Colonic mucosa (tissue), 4 donors: Measurements from ENCODE around the gene FSHR. TPM values are rescaled to one million over a fixed set of nuclear protein-coding genes. Genes with fewer than 3 reads are reported as not detected.

Experiments
- DNase-seq: peaks from one replicate; pipeline ENCODE4 v3.0.0-alpha.2; 2020
- H3K27ac ChIP-seq: fragments of 200-600 bp; one replicate; pipeline ENCODE4 v1.8.0; 2021
- H3K27me3 ChIP-seq: fragments of 200-600 bp; one replicate; pipeline ENCODE4 v1.8.0; 2021
- H3K36me3 ChIP-seq: fragments of 200-600 bp; one replicate; pipeline ENCODE4 v1.8.0; 2021
- H3K4me1 ChIP-seq: fragments of 200-600 bp; one replicate; pipeline ENCODE4 v1.8.0; 2021; ENCODE audit warnings: mild to moderate bottlenecking
- H3K4me3 ChIP-seq: fragments of 200-600 bp; one replicate; pipeline ENCODE4 v1.8.0; 2021
- H3K9ac ChIP-seq, 2 donors: one replicate each; pipeline ENCODE4 v1.7.0; 2013; ENCODE audit warnings: control low read depth in 2 of 2, low read depth in 2 of 2, low read length in 2 of 2
- H3K9me3 ChIP-seq: fragments of 200-600 bp; one replicate; pipeline ENCODE4 v1.8.0; 2021
- CTCF ChIP-seq: fragments of 200-600 bp; IDR thresholded peaks from one replicate; pipeline ENCODE4 v1.8.0; 2022; ENCODE audit warnings: antibody characterized with exemption, mild to moderate bottlenecking
- intact Hi-C: fragments of 100-400 bp; cut with DNase I; formaldehyde crosslinking; loops from one replicate; pipeline ENCODE4 v1.14.1; 2022
- total RNA-seq, 2 donors: library from RNA; stranded (reverse); fragmentation: NEBNext Ultra II Directional in 1 of 2; extraction: Animal tissue kit (Norgen Biotek cat#: 25700) in 1 of 2; gene quantifications; one replicate each; pipeline ENCODE4 v1.2.1, GENCODE V29; 2021
- donor health status: healthy.
- donor health status: DM: no; HTN: no; CAD: no.
- donor health status: DM: no; HTN: no; CAD: no.

FSHR gene
- total RNA-seq = not detected

- intact Hi-C loops = no loop called here
- no peak for TF ChIP-seq CTCF
- H3K36me3 ChIP-seq = no peaks in the 10 kb centered on the region
- H3K9me3 ChIP-seq = no peaks in the 10 kb centered on the region
- H3K4me3 ChIP-seq = no peak within 1 kb of the TSS
- H3K27ac ChIP-seq = no peak within 1 kb of the TSS
- H3K27me3 ChIP-seq = no peaks in the 10 kb centered on the region
- no peak within 1 kb of the TSS for H3K9ac ChIP-seq
- DNase-seq = no peak
- H3K4me1 ChIP-seq = no peaks in the 10 kb centered on the region
These were observed at the start of gene FSHR for GRCh38 chr2:49154140-49154539. FSHR (minus strand) TSS chr2:49154515; CDS start chr2:49154417, 98 bp downstream.

- no peak overlapping the region for H3K9ac ChIP-seq
- no peaks in the 10 kb centered on the region for H3K27me3 ChIP-seq
- no peak overlapping the region for H3K4me3 ChIP-seq
- H3K36me3 ChIP-seq = no peaks in the 10 kb centered on the region
- DNase-seq = no peak
- no peaks in the 10 kb centered on the region for H3K4me1 ChIP-seq
- H3K9me3 ChIP-seq = no peaks in the 10 kb centered on the region
- no peak for TF ChIP-seq CTCF
- intact Hi-C loops = no loop called here
- H3K27ac ChIP-seq = no peak overlapping the region
These were observed 45.0 kb upstream of the FSHR start for GRCh38 chr2:49199266-49199665.

- Histone ChIP-seq H3K9ac (no peak overlapping the region), H3K4me3 (no peak overlapping the region), H3K27me3 (no peaks in the 10 kb centered on the region), H3K9me3 (no peaks in the 10 kb centered on the region), H3K36me3 (no peaks in the 10 kb centered on the region), H3K27ac (no peak overlapping the region), H3K4me1 (no peaks in the 10 kb centered on the region)
- intact Hi-C loops = no loop called here
- no peak for TF ChIP-seq CTCF
- no peak for DNase-seq
These were observed 40.4 kb upstream of the FSHR start for GRCh38 chr2:49194701-49195100.

GRCh38 chr2:49192036-49192435 lies 37.7 kb upstream of the FSHR start:
- no peaks in the 10 kb centered on the region for H3K9me3 ChIP-seq
- no peaks in the 10 kb centered on the region for H3K4me1 ChIP-seq
- no peaks in the 10 kb centered on the region for H3K36me3 ChIP-seq
- no peaks in the 10 kb centered on the region for H3K27me3 ChIP-seq
- TF ChIP-seq CTCF = no peak
- no peak overlapping the region for H3K27ac ChIP-seq
- DNase-seq = no peak
- no peak overlapping the region for H3K4me3 ChIP-seq
- no peak overlapping the region for H3K9ac ChIP-seq
- intact Hi-C loops = no loop called here

GRCh38 chr2:49189512-49190225 lies 35.4 kb upstream of the FSHR start:
- H3K4me1 ChIP-seq = no peaks in the 10 kb centered on the region
- H3K4me3 ChIP-seq = no peak overlapping the region
- no peaks in the 10 kb centered on the region for H3K27me3 ChIP-seq
- intact Hi-C loops = no loop called here
- no peaks in the 10 kb centered on the region for H3K9me3 ChIP-seq
- no peak overlapping the region for H3K27ac ChIP-seq
- DNase-seq = no peak
- H3K36me3 ChIP-seq = no peaks in the 10 kb centered on the region
- TF ChIP-seq CTCF = no peak
- H3K9ac ChIP-seq = no peak overlapping the region
